CD8-positive, alpha-beta memory T cell (primary cell): ENCODE data around the gene RFESD. TPM values are rescaled to one million over a fixed set of nuclear protein-coding genes. Genes with fewer than 3 reads are reported as not detected.

Experiments used
- CTCF ChIA-PET: fragments of 350-600 bp; sonication (Branson Sonifier 250); formaldehyde crosslinking; loops from one replicate; lab custom pipeline; 2021; ENCODE audit warnings: antibody characterized with exemption; lab: Charles Lee
- POLR2A ChIA-PET: fragments of 350-600 bp; sonication (Branson Sonifier 250); formaldehyde crosslinking; loops from one replicate; lab custom pipeline; 2021; ENCODE audit warnings: antibody characterized with exemption; lab: Charles Lee
- DNase-seq, 5 donors: peaks; one replicate each; pipeline versions ENCODE4 v3.0.0 to v3.0.0-alpha.2; 2020 to 2022; ENCODE audit warnings: mixed read lengths in 1 of 5
- H3K27ac ChIP-seq: one replicate; pipeline ENCODE4 v1.7.0; 2013; ENCODE audit warnings: low read depth, mild to moderate bottlenecking, low read length, moderate library complexity
- H3K27me3 ChIP-seq: 2 replicates; pipeline ENCODE4 v1.7.0; 2013; ENCODE audit warnings: low read length, mild to moderate bottlenecking; ENCODE audit not compliant: insufficient read depth, poor library complexity, severe bottlenecking
- H3K36me3 ChIP-seq: 2 replicates; pipeline ENCODE4 v1.7.0; 2013; ENCODE audit warnings: mild to moderate bottlenecking, low read length, moderate library complexity; ENCODE audit not compliant: insufficient read depth
- H3K4me1 ChIP-seq: 2 replicates; pipeline ENCODE4 v1.7.0; 2013; ENCODE audit warnings: mild to moderate bottlenecking, low read length, moderate library complexity; ENCODE audit not compliant: insufficient read depth
- H3K4me3 ChIP-seq: 2 replicates; pipeline ENCODE4 v1.7.0; 2013; ENCODE audit warnings: mild to moderate bottlenecking, low read length
- H3K9me3 ChIP-seq: 2 replicates; pipeline ENCODE4 v1.7.0; 2013; ENCODE audit warnings: mild to moderate bottlenecking, low read length
- H3K27ac Mint-ChIP-seq, 8 donors: one replicate each; pipeline ENCODE4 v1.8.0; 2020 to 2021; ENCODE audit warnings: mixed read lengths in 8 of 8, mild to moderate bottlenecking in 6 of 8, inconsistent platforms in 3 of 8, moderate library complexity in 3 of 8
- H3K27me3 Mint-ChIP-seq, 2 donors: one replicate each; pipeline ENCODE4 v1.8.0; 2020 to 2021; ENCODE audit warnings: mixed read lengths in 2 of 2, mild to moderate bottlenecking in 1 of 2, moderate library complexity in 1 of 2
- H3K36me3 Mint-ChIP-seq, 3 donors: one replicate each; pipeline ENCODE4 v1.8.0; 2020 to 2021; ENCODE audit warnings: mixed read lengths in 3 of 3, inconsistent platforms in 1 of 3, mild to moderate bottlenecking in 1 of 3
- H3K4me1 Mint-ChIP-seq, 3 donors: one replicate each; pipeline ENCODE4 v1.8.0; 2020 to 2021; ENCODE audit warnings: mixed read lengths in 3 of 3, inconsistent platforms in 1 of 3, mild to moderate bottlenecking in 1 of 3
- H3K4me3 Mint-ChIP-seq, 7 donors: one replicate each; pipeline ENCODE4 v1.8.0; 2020 to 2021; ENCODE audit warnings: mixed read lengths in 7 of 7, mild to moderate bottlenecking in 6 of 7, moderate library complexity in 4 of 7, inconsistent platforms in 2 of 7
- H3K9me3 Mint-ChIP-seq, 5 donors: one replicate each; pipeline ENCODE4 v1.8.0; 2020 to 2022; ENCODE audit warnings: mixed read lengths in 5 of 5, mild to moderate bottlenecking in 3 of 5, moderate library complexity in 2 of 5, inconsistent platforms in 1 of 5
- polyA plus RNA-seq: library from polyadenylated mRNA; unstranded; fragments of 300-500 nt; fragmentation: Illumina TruSeq; gene quantifications from one replicate; pipeline ENCODE4 v1.2.3, GENCODE V29; 2021
- total RNA-seq, 2 experiments: library from RNA; stranded (reverse); gene quantifications; one replicate each; pipeline ENCODE4 v1.2.3, GENCODE V29; 2021

Gene RFESD
- total and polyA plus RNA-seq, 3 experiments from 2014 or later, result 4.2 to 7.2 (median 5.4) TPM

GRCh38 chr5:95668216-95668615, 21.6 kb downstream of the RFESD start:
- ChIA-PET POLR2A (no interaction called here), CTCF (interaction anchor here (1.1 to 1.5 kb wide), 2 partner anchors 56 to 113 kb away, joined by 3 to 4 read pairs; no protein-coding TSS in a partner anchor)
- no peaks in the 10 kb centered on the region for H3K27me3 ChIP-seq
- no peak overlapping the region for H3K4me3 ChIP-seq
- Mint-ChIP-seq H3K9me3 (no peaks in the 10 kb centered on the region), H3K36me3 (no peaks in the 10 kb centered on the region), H3K27me3 (peaks cover 0 to 2% of the 10 kb centered on the region in 2 donors), H3K27ac (no peak overlapping the region), H3K4me1 (peaks cover 3 to 4% (median 3%) of the 10 kb centered on the region in 3 donors), H3K4me3 (no peak overlapping the region)
- DNase-seq, result no peak
- no peaks in the 10 kb centered on the region for H3K9me3 ChIP-seq
- peaks cover 6% of the 10 kb centered on the region for H3K4me1 ChIP-seq
- no peaks in the 10 kb centered on the region for H3K36me3 ChIP-seq
- H3K27ac ChIP-seq, result no peak overlapping the region

- ChIA-PET POLR2A (no interaction called here), CTCF (interaction anchor here (1.5 kb wide), 1 partner anchor 55 kb away, joined by 3 read pairs; no protein-coding TSS in a partner anchor)
- H3K4me1 ChIP-seq, result peaks cover 6% of the 10 kb centered on the region
- no peaks in the 10 kb centered on the region for H3K27me3 ChIP-seq
- Mint-ChIP-seq H3K27ac (no peak overlapping the region), H3K27me3 (peaks cover 0 to 2% of the 10 kb centered on the region in 2 donors), H3K36me3 (no peaks in the 10 kb centered on the region), H3K4me1 (peaks cover 3 to 4% (median 3%) of the 10 kb centered on the region in 3 donors), H3K4me3 (no peak overlapping the region), H3K9me3 (no peaks in the 10 kb centered on the region)
- H3K9me3 ChIP-seq, result no peaks in the 10 kb centered on the region
- no peak for DNase-seq
- H3K27ac ChIP-seq, result no peak overlapping the region
- no peaks in the 10 kb centered on the region for H3K36me3 ChIP-seq
- no peak overlapping the region for H3K4me3 ChIP-seq
Measured at GRCh38 chr5:95668728-95669127, 22.2 kb downstream of the RFESD start.

- Histone ChIP-seq H3K4me1 (no peaks in the 10 kb centered on the region), H3K9me3 (no peaks in the 10 kb centered on the region), H3K27ac (no peak overlapping the region), H3K4me3 (no peak overlapping the region), H3K27me3 (no peaks in the 10 kb centered on the region), H3K36me3 (no peaks in the 10 kb centered on the region)
- POLR2A ChIA-PET, result no interaction called here
- no peaks in the 10 kb centered on the region for H3K36me3 Mint-ChIP-seq
- CTCF ChIA-PET, result interaction anchor here (1.5 kb wide), 1 partner anchor 54 kb away, joined by 3 read pairs; no protein-coding TSS in a partner anchor
- H3K27me3 Mint-ChIP-seq, result peaks cover 0 to 2% of the 10 kb centered on the region in 2 donors
- H3K9me3 Mint-ChIP-seq, result no peaks in the 10 kb centered on the region
- H3K4me3 Mint-ChIP-seq, result no peak overlapping the region
- no peak for DNase-seq
- H3K4me1 Mint-ChIP-seq, result no peaks in the 10 kb centered on the region
- no peak overlapping the region for H3K27ac Mint-ChIP-seq
Measured at GRCh38 chr5:95669540-95669939, 23.0 kb downstream of the RFESD start.

GRCh38 chr5:95669985-95670384, 23.4 kb downstream of the RFESD start:
- no peak overlapping the region for H3K27ac Mint-ChIP-seq
- DNase-seq, result no peak
- CTCF ChIA-PET, result no interaction called here
- H3K9me3 Mint-ChIP-seq, result no peaks in the 10 kb centered on the region
- no peaks in the 10 kb centered on the region for H3K27me3 ChIP-seq
- H3K36me3 ChIP-seq, result no peaks in the 10 kb centered on the region
- H3K4me1 Mint-ChIP-seq, result no peaks in the 10 kb centered on the region
- H3K4me1 ChIP-seq, result no peaks in the 10 kb centered on the region
- H3K9me3 ChIP-seq, result no peaks in the 10 kb centered on the region
- H3K4me3 ChIP-seq, result no peak overlapping the region
- POLR2A ChIA-PET, result no interaction called here
- no peaks in the 10 kb centered on the region for H3K36me3 Mint-ChIP-seq
- no peak overlapping the region for H3K27ac ChIP-seq
- no peak overlapping the region for H3K4me3 Mint-ChIP-seq
- peaks cover 0 to 2% of the 10 kb centered on the region in 2 donors for H3K27me3 Mint-ChIP-seq

GRCh38 chr5:95670568-95670967, 24.0 kb downstream of the RFESD start:
- Histone ChIP-seq H3K27me3 (no peaks in the 10 kb centered on the region), H3K4me3 (no peak overlapping the region), H3K36me3 (no peaks in the 10 kb centered on the region), H3K27ac (no peak overlapping the region), H3K4me1 (no peaks in the 10 kb centered on the region), H3K9me3 (no peaks in the 10 kb centered on the region)
- no peak overlapping the region for H3K4me3 Mint-ChIP-seq
- H3K27ac Mint-ChIP-seq, result no peak overlapping the region
- POLR2A ChIA-PET, result no interaction called here
- DNase-seq, result no peak
- H3K36me3 Mint-ChIP-seq, result no peaks in the 10 kb centered on the region
- no peaks in the 10 kb centered on the region for H3K9me3 Mint-ChIP-seq
- peaks cover 2 to 3% of the 10 kb centered on the region in 2 donors for H3K27me3 Mint-ChIP-seq
- no peaks in the 10 kb centered on the region for H3K4me1 Mint-ChIP-seq
- CTCF ChIA-PET, result no interaction called here

GRCh38 chr5:95671826-95672225, 25.2 kb downstream of the RFESD start:
- H3K27ac Mint-ChIP-seq, result no peak overlapping the region
- H3K4me1 Mint-ChIP-seq, result no peaks in the 10 kb centered on the region
- no peaks in the 10 kb centered on the region for H3K4me1 ChIP-seq
- CTCF ChIA-PET, result no interaction called here
- no peak overlapping the region for H3K27ac ChIP-seq
- H3K4me3 ChIP-seq, result no peak overlapping the region
- H3K36me3 Mint-ChIP-seq, result no peaks in the 10 kb centered on the region
- no peaks in the 10 kb centered on the region for H3K27me3 ChIP-seq
- H3K9me3 ChIP-seq, result no peaks in the 10 kb centered on the region
- no peaks in the 10 kb centered on the region for H3K9me3 Mint-ChIP-seq
- POLR2A ChIA-PET, result no interaction called here
- H3K4me3 Mint-ChIP-seq, result no peak overlapping the region
- peaks cover 3 to 10% of the 10 kb centered on the region in 2 donors for H3K27me3 Mint-ChIP-seq
- no peak for DNase-seq
- no peaks in the 10 kb centered on the region for H3K36me3 ChIP-seq

- Histone ChIP-seq H3K36me3 (no peaks in the 10 kb centered on the region), H3K9me3 (no peaks in the 10 kb centered on the region), H3K27ac (no peak overlapping the region), H3K27me3 (no peaks in the 10 kb centered on the region), H3K4me3 (no peak overlapping the region), H3K4me1 (no peaks in the 10 kb centered on the region)
- no peak for DNase-seq
- POLR2A ChIA-PET, result no interaction called here
- Mint-ChIP-seq H3K4me3 (no peak overlapping the region), H3K36me3 (no peaks in the 10 kb centered on the region), H3K9me3 (no peaks in the 10 kb centered on the region), H3K27me3 (peaks cover 5 to 14% of the 10 kb centered on the region in 2 donors), H3K4me1 (no peaks in the 10 kb centered on the region), H3K27ac (no peak overlapping the region)
- CTCF ChIA-PET, result no interaction called here
Measured at GRCh38 chr5:95672641-95673040, 26.1 kb downstream of the RFESD start.

- ChIA-PET POLR2A (no interaction called here), CTCF (interaction anchor here (1.3 to 1.7 kb wide), 2 partner anchors 9 to 21 kb away, joined by 3 to 5 read pairs; no protein-coding TSS in a partner anchor)
- Mint-ChIP-seq H3K4me1 (no peaks in the 10 kb centered on the region), H3K27ac (peak overlapping the region in 1 of 8 donors; percentile 5), H3K9me3 (no peaks in the 10 kb centered on the region), H3K36me3 (no peaks in the 10 kb centered on the region), H3K4me3 (no peak overlapping the region), H3K27me3 (peaks cover 5 to 14% of the 10 kb centered on the region in 2 donors)
- Histone ChIP-seq H3K4me3 (no peak overlapping the region), H3K27me3 (no peaks in the 10 kb centered on the region), H3K4me1 (no peaks in the 10 kb centered on the region), H3K9me3 (no peaks in the 10 kb centered on the region), H3K36me3 (no peaks in the 10 kb centered on the region), H3K27ac (no peak overlapping the region)
- no peak for DNase-seq
Measured at GRCh38 chr5:95673081-95673480, 26.5 kb downstream of the RFESD start.
